NCI-H2029 (cell line): ENCODE results near the gene CAPRIN1.
A peak's percentile ranks its signal among the peaks of the same experiment; 100 is the strongest.
"Not testable (repeated sequence)": the region's sequence is repeated elsewhere in the genome, so short reads cannot be mapped to it uniquely, and the experiment has no call there.

Experiments
- DNase-seq: peaks from one replicate; lab custom pipeline; 2025; lab: John Stamatoyannopoulos, UW

Gene CAPRIN1

DNA sequence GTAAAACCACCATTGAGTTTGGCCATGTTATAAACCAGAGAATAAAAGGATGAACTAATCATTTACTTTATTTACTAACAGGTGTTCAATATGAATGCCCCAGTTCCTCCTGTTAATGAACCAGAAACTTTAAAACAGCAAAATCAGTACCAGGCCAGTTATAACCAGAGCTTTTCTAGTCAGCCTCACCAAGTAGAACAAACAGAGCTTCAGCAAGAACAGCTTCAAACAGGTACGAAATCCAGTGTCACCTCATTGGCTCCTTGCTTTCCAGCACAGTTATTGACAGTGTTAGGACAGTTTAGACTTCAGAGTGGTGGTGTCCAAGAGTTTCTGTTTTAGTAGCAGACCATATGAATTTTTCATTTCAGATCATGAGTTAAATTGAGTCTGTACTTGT is 40.3 kb downstream of the CAPRIN1 start:
- DNase-seq: no peak

DNA sequence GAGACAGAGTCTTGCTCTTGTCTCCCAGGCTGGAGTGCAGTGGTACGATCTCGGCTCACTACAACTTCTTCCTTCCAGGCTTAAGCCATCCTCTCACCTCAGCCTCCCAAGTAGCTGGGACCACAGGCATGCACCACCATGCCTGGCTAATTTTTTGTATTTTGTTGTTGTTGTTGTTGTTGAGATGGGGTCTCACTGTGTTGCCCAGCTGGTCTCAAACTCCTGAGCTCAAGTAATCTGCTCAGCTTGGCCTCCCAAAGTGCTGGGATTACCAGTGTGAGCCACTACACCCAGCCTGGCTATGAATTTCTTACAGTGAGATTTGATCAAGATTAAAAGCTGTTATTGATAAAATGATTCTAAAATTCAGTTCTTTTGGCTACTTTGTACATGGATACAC is 43.4 kb downstream of the CAPRIN1 start:
- not testable (repeated sequence) for DNase-seq

DNA sequence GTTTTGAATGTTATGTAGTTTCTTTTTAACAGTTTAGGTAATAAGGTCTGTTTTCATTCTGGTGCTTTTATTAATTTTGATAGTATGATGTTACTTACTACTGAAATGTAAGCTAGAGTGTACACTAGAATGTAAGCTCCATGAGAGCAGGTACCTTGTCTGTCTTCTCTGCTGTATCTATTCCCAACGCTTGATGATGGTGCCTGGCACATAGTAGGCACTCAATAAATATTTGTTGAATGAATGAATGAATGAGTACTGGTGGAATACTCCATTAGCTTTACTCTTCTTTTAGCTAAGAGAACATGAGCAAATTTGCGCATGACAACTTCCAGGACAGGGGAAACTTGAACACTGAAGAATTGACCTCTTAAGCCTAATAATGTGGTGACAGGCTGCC is 47.3 kb downstream of the CAPRIN1 start:
- no peak for DNase-seq

DNA sequence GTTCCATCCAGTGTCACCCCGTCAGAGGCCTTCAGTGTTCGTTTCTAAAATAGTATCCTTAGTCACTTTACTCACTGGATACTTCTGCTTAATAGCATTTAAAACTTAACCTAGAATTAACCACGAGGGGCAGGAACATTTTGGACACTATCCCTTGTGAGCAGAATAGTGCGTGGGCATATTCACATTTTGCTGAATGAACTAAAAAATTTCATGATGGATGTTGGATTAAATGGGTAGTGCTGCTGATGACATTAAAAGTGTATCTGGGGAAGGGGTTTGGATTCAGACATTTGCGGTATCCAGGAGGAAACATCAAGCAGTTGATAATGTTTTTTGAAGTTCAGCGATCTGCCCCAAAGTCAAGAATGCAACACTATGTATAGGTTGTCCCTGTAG is 53.1 kb downstream of the CAPRIN1 start:
- no peak for DNase-seq

DNA sequence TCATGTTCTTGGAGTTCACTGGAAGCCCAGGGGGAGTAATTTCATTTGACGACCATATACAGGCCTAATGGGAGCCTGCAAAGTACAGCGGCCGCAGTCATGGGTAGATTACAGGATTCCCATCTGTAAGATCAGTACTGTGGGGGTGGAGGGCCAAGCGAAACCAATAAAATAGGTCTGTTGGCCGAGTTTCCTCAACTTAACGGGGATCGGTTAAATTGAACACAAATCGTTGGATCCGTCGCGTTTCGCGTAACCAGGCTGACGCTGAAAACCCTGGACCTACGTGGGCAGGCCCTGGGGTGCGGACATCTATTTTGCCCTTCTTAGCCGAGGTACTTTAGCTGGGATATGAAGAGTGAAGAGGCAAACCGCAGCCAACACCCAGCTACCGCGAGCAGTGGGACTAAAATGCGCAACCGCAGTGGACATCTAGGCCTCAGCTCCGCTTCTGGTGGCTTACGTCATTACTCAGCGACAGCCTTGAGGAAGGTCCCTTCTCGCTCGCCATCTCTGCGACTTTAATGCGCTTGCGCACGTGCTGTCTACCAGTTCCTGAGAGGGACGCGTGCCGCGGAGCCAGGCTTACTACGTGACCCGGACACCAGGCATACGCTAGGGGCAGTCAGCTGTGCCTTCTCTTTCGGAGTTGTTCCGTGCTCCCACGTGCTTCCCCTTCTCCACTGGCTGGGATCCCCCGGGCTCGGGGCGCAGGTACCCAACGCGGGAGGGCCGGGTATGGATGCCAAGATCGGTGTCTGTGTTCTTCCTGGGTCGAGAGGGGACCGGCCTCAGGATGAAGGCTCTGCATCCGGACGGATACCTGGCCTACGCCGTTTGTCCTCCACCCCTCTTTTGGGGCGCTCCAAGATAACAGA is 53.8 kb downstream of the CAPRIN1 start, which contains the start of gene NAT10:
NAT10 (plus strand) TSS at position 551 of the 878 bp plus-strand sequence. CDS start 2,597 bp downstream, outside the sequence.
- peak; percentile 98 for DNase-seq

DNA sequence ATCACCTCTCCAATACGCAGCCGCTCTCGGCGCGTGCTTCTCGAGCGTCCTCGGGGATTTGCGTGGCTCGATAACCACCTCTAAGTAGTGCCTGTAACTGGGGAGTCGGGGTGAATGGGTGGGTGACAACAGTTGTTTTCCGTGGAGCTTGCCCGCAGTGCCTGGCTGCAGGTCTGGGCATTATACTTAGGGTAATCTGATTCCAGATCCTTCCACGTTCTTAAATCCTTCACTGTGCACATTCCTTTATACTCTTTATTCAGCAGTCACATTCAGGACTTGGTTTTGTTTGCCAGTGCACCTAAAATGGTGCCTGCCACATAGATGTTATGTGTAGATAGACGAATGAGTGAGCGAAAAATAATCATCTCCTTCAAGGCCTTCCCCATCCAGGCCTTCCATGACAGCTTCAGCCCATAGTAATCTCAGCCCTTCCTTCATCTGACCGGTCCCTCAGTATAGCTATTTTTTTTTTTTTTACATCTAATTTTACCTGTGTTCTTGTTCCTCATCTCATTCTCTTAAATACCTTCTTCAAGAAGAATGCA is 54.5 kb downstream of the CAPRIN1 start:
- DNase-seq: no peak

DNA sequence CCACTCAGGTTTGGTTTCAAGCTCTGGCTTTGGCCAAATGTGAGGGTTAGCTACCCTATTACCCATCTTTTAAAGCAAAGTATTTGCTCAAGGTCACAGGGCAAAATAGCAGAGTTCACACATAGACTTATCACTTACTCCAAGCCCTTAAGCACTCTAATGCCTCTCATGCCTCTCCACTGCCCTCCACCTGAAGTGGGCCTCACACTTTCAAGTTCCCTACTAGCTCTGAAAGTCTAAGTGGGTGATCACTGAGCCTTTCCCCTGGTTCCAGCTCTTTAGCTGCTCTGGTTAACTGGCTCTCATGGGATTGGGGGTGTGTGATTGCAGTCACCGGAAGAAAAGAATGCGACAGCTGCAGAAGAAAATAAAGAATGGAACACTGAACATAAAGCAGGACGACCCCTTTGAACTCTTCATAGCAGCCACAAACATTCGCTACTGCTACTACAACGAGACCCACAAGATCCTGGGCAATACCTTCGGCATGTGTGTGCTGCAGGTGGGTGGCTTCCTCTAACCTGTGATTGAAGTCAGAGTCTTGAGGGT is 60.3 kb downstream of the CAPRIN1 start:
- no peak for DNase-seq

DNA sequence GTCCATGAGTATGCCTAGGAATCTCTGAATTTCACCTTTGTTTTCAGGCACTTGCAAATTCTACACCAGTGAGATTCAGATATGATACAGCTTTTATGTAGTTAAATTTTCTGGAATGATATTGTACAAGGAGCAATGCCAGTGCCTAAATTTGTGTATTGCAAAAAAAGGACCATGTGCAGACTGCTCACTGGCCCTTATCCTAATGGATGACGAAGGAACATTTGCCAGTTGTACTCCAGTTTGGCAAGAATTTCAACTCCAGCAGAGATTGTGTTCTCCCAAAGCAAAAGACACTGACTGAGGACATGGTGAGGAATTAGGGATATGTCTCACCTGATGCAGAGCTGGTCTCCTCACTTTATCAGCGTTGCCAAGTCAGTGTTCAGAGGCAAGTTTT is 62.5 kb downstream of the CAPRIN1 start:
- DNase-seq: no peak

DNA sequence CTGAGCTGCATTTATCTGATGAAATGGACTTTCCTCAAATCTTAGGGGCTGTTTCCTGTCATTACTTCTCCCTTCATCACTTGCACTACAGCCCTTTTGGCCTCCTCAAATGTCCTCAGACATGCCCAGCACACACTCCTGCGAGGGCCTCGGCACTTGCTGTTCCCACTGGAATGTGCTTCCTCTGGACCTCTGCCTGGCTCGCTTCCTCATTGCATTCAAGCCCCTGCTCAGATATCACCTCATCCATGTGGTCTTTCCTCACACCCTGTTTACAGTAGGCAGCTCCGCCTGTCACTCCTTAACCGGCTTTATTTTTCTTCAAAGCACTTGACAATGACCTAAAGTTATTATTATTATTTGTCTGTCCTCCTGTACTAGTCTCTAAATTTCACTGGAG is 62.9 kb downstream of the CAPRIN1 start:
- no peak for DNase-seq

DNA sequence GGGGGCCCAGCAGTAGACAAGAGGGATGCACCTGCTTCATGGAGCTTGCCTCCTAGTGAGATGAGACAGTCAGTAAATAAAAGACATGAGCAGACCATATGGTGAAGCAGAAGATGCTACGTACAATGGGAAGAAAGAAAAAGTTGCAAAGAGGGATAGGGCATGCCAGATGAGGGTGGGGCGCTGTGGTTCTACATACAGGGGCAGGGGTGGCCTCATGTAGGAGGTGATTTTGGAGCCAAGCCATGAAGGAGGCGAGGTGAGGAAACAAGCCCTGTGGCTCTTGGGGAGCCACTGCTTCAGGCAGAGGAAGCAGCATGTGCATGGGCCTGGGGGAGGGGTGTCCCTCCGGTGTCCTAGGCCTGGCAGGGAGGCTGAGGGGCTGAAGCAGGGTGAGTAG is 69.1 kb downstream of the CAPRIN1 start:
- no peak for DNase-seq

DNA sequence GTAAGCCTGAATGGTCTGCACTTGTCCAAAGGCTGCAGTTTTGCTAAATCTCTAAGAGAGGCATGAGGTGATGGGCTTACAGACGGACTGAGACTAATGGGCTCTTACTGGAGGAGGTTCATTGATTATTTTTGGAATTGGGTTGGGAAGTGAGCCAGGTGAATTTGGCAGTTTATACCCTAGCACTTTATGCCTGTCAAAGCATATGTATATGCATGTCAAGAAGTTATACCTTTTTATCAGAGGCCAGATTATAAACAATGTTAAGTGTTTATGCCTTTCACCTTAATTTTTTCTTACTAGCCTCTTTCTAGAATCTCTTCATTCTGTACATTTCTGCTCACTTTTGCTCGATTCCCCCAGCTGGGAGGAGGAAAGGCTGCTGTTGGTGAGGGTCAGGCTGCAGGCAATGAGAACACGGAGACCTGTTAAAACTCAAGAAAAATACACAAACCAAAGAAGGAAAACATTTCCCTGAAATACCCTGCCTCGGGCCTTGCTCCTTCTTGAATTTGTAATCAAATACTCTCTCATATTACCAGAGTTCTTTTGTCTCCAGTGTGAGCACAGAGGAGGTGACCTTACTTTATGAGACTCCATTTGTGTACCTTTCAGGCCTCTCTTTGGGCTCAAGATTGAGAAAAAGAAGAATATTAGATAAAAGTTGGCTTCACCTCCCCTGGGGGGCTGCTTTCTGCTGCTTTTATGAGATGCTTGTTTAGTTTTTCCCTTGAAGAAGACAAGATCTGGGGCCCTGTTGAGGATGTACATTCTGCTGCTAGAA is 73.5 kb downstream of the CAPRIN1 start:
- no peak for DNase-seq

DNA sequence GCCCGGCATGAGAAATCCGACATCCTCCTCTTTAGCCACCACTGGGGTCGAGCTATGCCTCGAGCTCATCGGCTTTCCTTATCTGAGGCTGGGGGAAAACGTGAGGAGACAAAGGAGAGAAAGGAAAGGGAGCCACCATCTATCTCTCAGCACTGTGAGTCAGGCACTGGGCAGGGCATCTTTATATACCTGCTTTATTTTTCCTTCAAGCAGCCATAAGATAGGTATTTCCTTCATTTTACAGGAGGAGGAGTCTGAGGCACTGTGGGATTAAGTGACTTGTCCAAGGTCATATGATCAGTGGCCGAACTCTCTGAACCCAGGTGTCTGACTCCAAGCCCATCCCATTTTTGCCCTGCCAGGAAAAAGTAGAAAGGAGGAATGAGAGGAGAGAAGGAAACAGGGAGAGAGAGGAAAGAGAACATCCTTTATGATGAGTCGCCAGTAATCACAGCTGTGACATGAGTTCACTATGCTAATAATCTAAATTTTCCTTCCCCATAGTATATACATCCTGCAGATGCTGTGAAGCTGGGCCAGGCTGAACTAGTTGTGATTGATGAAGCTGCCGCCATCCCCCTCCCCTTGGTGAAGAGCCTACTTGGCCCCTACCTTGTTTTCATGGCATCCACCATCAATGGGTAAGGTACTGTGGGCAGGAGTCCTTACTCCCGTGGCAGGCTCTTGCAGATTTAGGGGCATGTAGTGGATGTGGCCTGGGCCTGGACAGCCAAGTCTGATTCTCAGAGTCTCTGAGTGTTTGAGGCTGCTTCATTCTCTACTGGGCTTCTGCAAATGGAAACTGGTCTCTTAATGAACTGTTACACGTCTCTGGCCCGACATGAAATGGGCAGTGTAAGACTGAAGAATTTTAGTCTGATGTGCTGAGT is 75.7 kb downstream of the CAPRIN1 start:
- DNase-seq: no peak

DNA sequence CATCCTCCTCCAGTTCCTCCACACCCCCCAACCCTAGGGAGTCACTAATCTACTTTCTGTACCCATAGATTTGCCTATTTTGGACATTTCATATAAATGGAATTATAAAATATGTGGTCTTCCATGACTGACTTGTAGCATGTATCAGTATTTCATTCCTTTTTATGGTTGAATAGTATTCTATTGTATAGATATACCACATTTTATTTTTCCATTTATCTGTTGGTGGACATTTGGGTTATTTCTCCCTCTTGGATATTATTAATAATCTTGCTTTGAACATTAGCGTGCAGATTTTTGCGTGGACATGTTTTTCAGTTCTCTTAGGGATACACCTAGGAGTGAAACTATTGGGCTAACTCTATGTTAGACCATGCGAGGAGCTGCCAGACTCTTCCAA is 77.3 kb downstream of the CAPRIN1 start:
- DNase-seq: no peak

DNA sequence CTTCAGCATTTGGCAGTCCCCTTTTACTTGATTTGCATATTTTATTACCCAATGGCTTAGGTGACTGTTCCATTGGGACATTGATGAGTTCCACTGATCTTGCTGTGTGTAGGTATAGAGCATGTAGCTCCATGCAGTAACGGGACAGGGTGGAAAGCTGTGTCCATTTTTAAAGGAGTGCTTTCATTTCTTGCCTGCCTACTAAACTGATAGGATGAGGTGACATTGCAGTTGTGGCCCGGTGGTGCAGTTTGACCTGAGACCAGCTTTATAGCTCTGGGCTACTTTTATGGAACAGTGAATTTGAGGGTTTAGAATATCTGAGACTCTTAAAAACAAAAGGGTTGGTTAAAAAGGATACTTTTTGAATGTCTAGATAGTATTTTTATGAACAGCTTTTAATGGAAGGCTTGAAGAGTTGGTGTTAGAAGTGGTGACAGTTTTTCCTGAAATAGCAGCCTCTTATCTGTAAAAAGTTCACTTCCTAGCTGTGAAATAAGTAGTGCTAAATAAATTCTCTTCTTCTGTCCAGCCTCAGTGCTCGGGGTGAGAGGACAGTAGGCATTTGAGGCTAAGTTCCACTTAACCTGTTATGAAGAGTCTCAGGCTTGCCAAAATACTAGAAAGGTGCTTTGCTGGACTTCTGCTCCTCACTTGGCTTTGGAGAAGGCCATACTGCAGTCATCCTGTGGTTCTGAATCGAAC is 80.9 kb downstream of the CAPRIN1 start:
- DNase-seq: no peak

DNA sequence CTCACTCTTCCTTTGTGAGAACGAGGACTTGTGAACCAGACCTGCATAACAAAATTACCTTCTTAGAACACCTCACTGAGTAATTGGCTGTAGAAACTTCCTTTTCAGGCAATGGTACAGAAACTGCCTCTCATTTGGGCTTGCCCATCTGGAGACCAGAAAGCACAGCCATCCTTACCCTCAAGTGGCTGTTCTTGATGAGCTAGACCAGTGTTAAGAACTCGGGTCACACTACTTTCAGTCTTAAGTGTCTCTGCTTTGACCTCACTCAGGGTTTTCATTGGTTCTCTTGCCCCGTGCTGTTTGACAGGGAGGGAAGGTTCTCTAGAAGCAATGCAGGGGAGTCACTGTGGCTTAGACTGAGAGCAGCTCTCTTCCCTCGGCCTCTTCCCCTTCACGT is 83.2 kb downstream of the CAPRIN1 start:
- DNase-seq: no peak

DNA sequence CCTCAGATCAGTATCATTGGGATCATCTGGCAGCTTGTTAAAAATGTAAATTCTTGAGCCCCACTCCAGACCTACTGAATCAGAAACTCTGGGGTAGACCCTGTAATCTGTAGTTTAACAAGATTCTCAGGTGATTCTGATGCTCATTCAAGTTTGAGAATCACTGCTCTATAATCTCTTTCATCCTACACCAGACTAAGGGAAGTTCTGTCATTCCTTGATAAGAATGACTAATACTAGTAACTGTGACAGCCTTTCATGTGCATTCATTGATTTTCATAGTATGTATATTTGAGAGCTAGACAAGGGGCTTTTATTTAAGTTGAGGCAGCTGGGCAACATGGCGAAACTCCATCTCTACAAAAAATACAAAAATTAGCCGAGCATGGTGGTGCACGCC is 83.9 kb downstream of the CAPRIN1 start:
- DNase-seq: no peak

DNA sequence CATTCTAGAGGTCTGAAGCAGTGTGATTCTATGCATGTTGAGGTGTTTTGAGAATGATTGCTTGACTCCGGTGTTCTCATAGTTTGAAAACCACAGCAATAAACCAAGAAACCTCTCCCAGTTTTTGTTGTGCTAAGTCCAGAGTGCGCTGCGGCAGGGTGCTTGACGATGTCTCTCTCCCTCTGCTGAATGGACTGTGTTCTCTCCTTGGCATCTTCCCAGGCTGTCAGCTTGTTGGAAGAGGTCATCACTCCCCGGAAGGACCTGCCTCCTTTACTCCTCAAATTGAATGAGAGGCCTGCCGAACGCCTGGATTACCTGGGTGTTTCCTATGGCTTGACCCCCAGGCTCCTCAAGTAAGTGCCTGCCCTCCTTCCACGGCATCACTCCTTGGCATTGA is 84.9 kb downstream of the CAPRIN1 start:
- DNase-seq: no peak

DNA sequence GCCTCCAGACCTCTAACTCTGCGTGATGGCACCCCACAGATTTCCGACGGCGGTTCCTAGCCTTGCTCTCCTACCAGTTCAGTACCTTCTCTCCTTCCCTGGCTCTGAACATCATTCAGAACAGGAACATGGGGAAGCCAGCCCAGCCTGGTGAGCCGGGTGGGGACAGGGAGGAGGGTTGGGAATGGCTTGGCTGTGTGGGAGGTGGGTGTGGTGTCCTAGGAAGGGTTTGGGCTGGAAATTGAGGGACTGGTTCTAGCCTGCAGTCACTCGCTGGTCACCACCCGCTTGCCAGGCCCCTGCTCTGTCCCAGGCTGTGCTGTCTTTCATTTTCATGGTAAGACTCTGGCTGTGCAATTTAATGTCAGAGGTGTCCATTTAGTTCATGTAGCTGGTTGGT is 87.8 kb downstream of the CAPRIN1 start:
- no peak for DNase-seq

DNA sequence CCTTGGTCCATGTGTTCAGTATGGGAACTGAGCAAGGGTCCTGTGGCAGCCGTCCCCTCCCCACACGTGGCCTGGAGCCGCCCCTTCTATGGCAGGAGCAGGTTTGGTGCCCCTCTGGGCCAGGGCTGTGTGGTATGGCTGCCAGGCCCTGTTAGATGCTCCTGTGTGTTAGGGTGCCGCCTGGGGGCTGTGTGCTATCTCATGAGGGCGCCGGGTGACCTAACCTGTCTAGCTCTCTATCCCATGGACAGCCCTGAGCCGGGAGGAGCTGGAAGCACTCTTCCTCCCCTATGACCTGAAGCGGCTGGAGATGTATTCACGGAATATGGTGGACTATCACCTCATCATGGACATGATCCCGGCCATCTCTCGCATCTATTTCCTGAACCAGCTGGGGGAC is 88.6 kb downstream of the CAPRIN1 start:
- DNase-seq: no peak

DNA sequence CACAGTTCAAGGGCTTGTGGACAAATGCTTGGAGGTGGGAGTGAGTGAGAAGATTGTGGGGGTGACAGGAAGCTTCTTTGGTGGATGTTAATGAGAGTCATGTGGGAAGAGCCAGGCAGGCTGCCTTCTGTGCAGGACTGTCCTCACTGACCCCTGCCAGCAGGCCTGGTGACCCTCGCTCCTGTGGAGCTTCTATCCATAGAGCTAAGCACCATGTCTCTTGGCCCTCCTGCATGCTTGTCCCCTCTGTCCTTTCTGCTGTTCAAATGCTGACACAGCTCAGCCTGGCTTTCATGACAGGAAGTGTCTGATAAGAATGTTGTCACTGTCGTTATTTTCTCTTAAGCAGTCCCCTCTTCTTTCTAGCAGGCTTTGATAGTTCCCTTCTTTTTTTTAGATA is 91.5 kb downstream of the CAPRIN1 start:
- DNase-seq: no peak

DNA sequence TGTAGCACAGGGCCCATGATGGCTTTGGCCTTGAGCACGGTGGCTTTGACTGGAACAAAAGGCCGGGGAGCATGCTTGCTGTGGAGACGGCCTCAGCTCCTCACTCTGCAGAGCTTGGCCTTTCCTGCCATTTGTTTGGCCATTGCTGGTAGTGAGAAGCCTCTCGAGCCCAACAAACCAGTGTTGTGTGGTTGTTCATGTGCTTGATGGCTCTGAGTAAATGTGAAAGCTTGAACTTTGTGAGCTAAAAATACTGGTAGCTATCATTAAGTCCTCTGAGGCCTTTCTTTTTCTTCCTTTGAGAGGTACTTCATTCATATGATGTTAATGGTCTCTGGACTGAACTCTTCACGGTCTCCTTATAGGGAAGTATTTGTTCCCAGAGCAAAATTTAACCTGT is 93.5 kb downstream of the CAPRIN1 start:
- DNase-seq: no peak
